H9 (cell line): Measurements from ENCODE around the gene RGS5. TPM values are rescaled to one million over a fixed set of nuclear protein-coding genes. Genes with fewer than 3 reads are reported as not detected.

Source experiments
- DNase-seq: peaks from one replicate; pipeline ENCODE4 v3.0.0-alpha.2; 2017
- H2AFZ ChIP-seq: one replicate; pipeline ENCODE4 v1.6.1; 2013; ENCODE audit warnings: mild to moderate bottlenecking, low read length, control low read depth, moderate library complexity
- H2AK5ac ChIP-seq: 2 replicates; pipeline ENCODE4 v1.6.1; 2013; ENCODE audit warnings: low read length, control low read depth, mixed read lengths; ENCODE audit not compliant: insufficient read length
- H2BK120ac ChIP-seq: one replicate; pipeline ENCODE4 v1.6.1; 2013; ENCODE audit warnings: low read depth, mild to moderate bottlenecking, low read length, control low read depth, inconsistent platforms; ENCODE audit not compliant: poor library complexity, severe bottlenecking
- H2BK12ac ChIP-seq: 2 replicates; pipeline ENCODE4 v1.6.1; 2013; ENCODE audit warnings: low read length, control low read depth, mixed read lengths, low read depth; ENCODE audit not compliant: insufficient read length
- H2BK15ac ChIP-seq: 2 replicates; pipeline ENCODE4 v1.6.1; 2013; ENCODE audit warnings: low read depth, low read length, control low read depth
- H2BK20ac ChIP-seq: one replicate; pipeline ENCODE4 v1.6.1; 2013; ENCODE audit warnings: low read depth, mild to moderate bottlenecking, low read length, control low read depth, inconsistent platforms; ENCODE audit not compliant: poor library complexity, severe bottlenecking
- H2BK5ac ChIP-seq: 2 replicates; pipeline ENCODE4 v1.6.1; 2013; ENCODE audit warnings: low read length, control low read depth, mixed read lengths; ENCODE audit not compliant: insufficient read length
- H3K14ac ChIP-seq: 2 replicates; pipeline ENCODE4 v1.6.1; 2013; ENCODE audit warnings: low read length, control low read depth; ENCODE audit not compliant: insufficient read depth
- H3K18ac ChIP-seq: 2 replicates; pipeline ENCODE4 v1.6.1; 2013; ENCODE audit warnings: low read depth, mild to moderate bottlenecking, mixed read lengths, low read length, control low read depth; ENCODE audit not compliant: insufficient read length
- H3K23ac ChIP-seq: 2 replicates; pipeline ENCODE4 v1.6.1; 2013; ENCODE audit warnings: low read length, control low read depth, mixed read lengths, low read depth; ENCODE audit not compliant: insufficient read length
- H3K23me2 ChIP-seq: 2 replicates; pipeline ENCODE4 v1.6.1; 2013; ENCODE audit warnings: low read depth, mild to moderate bottlenecking, mixed read lengths, low read length, control low read depth; ENCODE audit not compliant: insufficient read length, poor library complexity, severe bottlenecking
- H3K27ac ChIP-seq: 2 replicates; pipeline ENCODE4 v1.5.1; 2013; ENCODE audit warnings: low read length, control low read depth, mixed read lengths, low read depth; ENCODE audit not compliant: insufficient read length
- H3K27me3 ChIP-seq: 2 replicates; pipeline ENCODE4 v1.6.1; 2013; ENCODE audit warnings: low read length, control low read depth, inconsistent platforms; ENCODE audit not compliant: insufficient read depth
- H3K4ac ChIP-seq: 2 replicates; pipeline ENCODE4 v1.6.1; 2013; ENCODE audit warnings: low read depth, mild to moderate bottlenecking, control low read depth, inconsistent platforms, low read length, moderate library complexity
- H3K4me1 ChIP-seq: 2 replicates; pipeline ENCODE4 v1.6.1; 2013; ENCODE audit warnings: low read length, control low read depth, inconsistent platforms; ENCODE audit not compliant: insufficient read depth
- H3K4me2 ChIP-seq: 2 replicates; pipeline ENCODE4 v1.6.1; 2013; ENCODE audit warnings: low read length, control low read depth, mixed read lengths; ENCODE audit not compliant: insufficient read length, insufficient read depth
- H3K56ac ChIP-seq: 2 replicates; pipeline ENCODE4 v1.6.1; 2013; ENCODE audit warnings: low read depth, mild to moderate bottlenecking, mixed read lengths, low read length, control low read depth; ENCODE audit not compliant: insufficient read length
- H3K79me1 ChIP-seq: 2 replicates; pipeline ENCODE4 v1.6.1; 2013; ENCODE audit warnings: low read depth, mild to moderate bottlenecking, moderate library complexity, low read length, control low read depth, inconsistent platforms; ENCODE audit not compliant: insufficient read depth, poor library complexity, severe bottlenecking
- H3K79me2 ChIP-seq: 2 replicates; pipeline ENCODE4 v1.6.1; 2013; ENCODE audit warnings: low read length, control low read depth, inconsistent platforms; ENCODE audit not compliant: insufficient read depth
- H3K9ac ChIP-seq: 2 replicates; pipeline ENCODE4 v1.6.1; 2013; ENCODE audit warnings: low read length, control low read depth, mixed read lengths; ENCODE audit not compliant: insufficient read length; ENCODE audit errors: extremely low read depth
- H3K9me3 ChIP-seq: one replicate; pipeline ENCODE4 v1.6.1; 2013; ENCODE audit warnings: low read depth, low read length, inconsistent platforms; ENCODE audit not compliant: control insufficient read depth
- H3T11ph ChIP-seq: one replicate; pipeline ENCODE4 v1.6.1; 2013; ENCODE audit warnings: mild to moderate bottlenecking, low read length, control low read depth, inconsistent platforms
- H4K20me1 ChIP-seq: one replicate; pipeline ENCODE4 v1.6.1; 2013; ENCODE audit not compliant: control insufficient read depth, insufficient read length, insufficient read depth
- H4K5ac ChIP-seq: 2 replicates; pipeline ENCODE4 v1.6.1; 2013; ENCODE audit warnings: low read depth, mild to moderate bottlenecking, mixed read lengths, low read length, control low read depth; ENCODE audit not compliant: insufficient read length
- H4K8ac ChIP-seq: replicated peaks from 2 replicates; pipeline ENCODE4 v1.6.1; 2013; ENCODE audit warnings: low read length, control low read depth, mixed read lengths, low read depth; ENCODE audit not compliant: insufficient read length
- H4K91ac ChIP-seq: 2 replicates; pipeline ENCODE4 v1.6.1; 2013; ENCODE audit warnings: low read depth, mild to moderate bottlenecking, moderate library complexity, mixed read lengths, low read length, control low read depth; ENCODE audit not compliant: insufficient read length
- H3K27ac Mint-ChIP-seq, 3 experiments: 2 replicates in 2 of 3; 3 replicates in 1 of 3; pipeline ENCODE4 v1.8.0; 2020 to 2021; ENCODE audit warnings: mixed read lengths in 3 of 3, mild to moderate bottlenecking in 1 of 3, moderate library complexity in 1 of 3
- H3K27me3 Mint-ChIP-seq: 2 replicates; pipeline ENCODE4 v1.8.0; 2021; ENCODE audit warnings: low read depth, mild to moderate bottlenecking, moderate library complexity, mixed read lengths
- H3K36me3 Mint-ChIP-seq, 3 experiments: 2 replicates in 2 of 3; 3 replicates in 1 of 3; pipeline ENCODE4 v1.8.0; 2020 to 2021; ENCODE audit warnings: low read depth in 3 of 3, mixed read lengths in 3 of 3; ENCODE audit not compliant: insufficient read depth in 1 of 3
- H3K4me1 Mint-ChIP-seq, 2 experiments: 2 replicates each; pipeline ENCODE4 v1.8.0; 2020; ENCODE audit warnings: mixed read lengths in 2 of 2
- H3K4me3 Mint-ChIP-seq, 2 experiments: 2 replicates in 1 of 2; 3 replicates in 1 of 2; pipeline ENCODE4 v1.8.0; 2020 to 2021; ENCODE audit warnings: mild to moderate bottlenecking in 2 of 2, mixed read lengths in 2 of 2, moderate library complexity in 1 of 2
- H3K9me3 Mint-ChIP-seq, 2 experiments: 2 replicates in 1 of 2; 3 replicates in 1 of 2; pipeline ENCODE4 v1.8.0; 2020; ENCODE audit warnings: mild to moderate bottlenecking in 2 of 2, mixed read lengths in 2 of 2, moderate library complexity in 1 of 2
- WGBS: extraction: QIAGEN DNeasy Blood & Tissue Kit; methylation state at CpG from one replicate; pipeline ENCODE4 v1.1.7; 2013; ENCODE audit warnings: missing lambda C conversion rate, low lambda C conversion rate, mixed read lengths; ENCODE audit not compliant: insufficient read length; ENCODE audit errors: extremely low coverage; 5-methylcytosine and 5-hydroxymethylcytosine counted together
- total RNA-seq: library from RNA; stranded (reverse); gene quantifications from 2 replicates; pipeline ENCODE4 v1.2.1, GENCODE V29; 2021
- TF ChIP-seq, protein P1 (sequence below): fragments of 200-600 bp; sonication (generic); conservative IDR thresholded peaks from 3 replicates; pipeline ENCODE4 v1.8.0; 2021; ENCODE audit warnings: antibody characterized with exemption, mild to moderate bottlenecking

The RGS5 gene
- total RNA-seq, 1 experiment from 2014 or later: 30.1 TPM

- Histone ChIP-seq H3K27me3 (no peaks in the 10 kb centered on the region), H2BK5ac (no peak overlapping the region), H3K4me1 (no peaks in the 10 kb centered on the region; the same call in 1 of the 2 replicates), H4K5ac (no peak overlapping the region), H3K14ac (no peak overlapping the region), H2AK5ac (no peak overlapping the region), H2BK12ac (no peak overlapping the region), H3K23ac (no peak overlapping the region), H3K9me3 (no peaks in the 10 kb centered on the region), H3K79me1 (no peaks in the 10 kb centered on the region), H4K20me1 (no peaks in the 10 kb centered on the region), H2AFZ (no peak overlapping the region), H2BK120ac (no peak overlapping the region), H3K56ac (no peak overlapping the region), H3K23me2 (no peaks in the 10 kb centered on the region), H3K9ac (no peak overlapping the region), H2BK20ac (no peak overlapping the region), H4K91ac (no peak overlapping the region), H3K27ac (no peak overlapping the region), H3K4me2 (no peak overlapping the region), H4K8ac (no peak overlapping the region), H3K79me2 (no peaks in the 10 kb centered on the region), H3K18ac (no peak overlapping the region), H3T11ph (no peak overlapping the region), H3K4ac (no peak overlapping the region), H2BK15ac (no peak overlapping the region)
- H3K27me3 Mint-ChIP-seq: no peaks in the 10 kb centered on the region; the same call in 1 of the 2 replicates
- peaks cover 17 to 19% of the 10 kb centered on the region in 2 experiments for H3K4me1 Mint-ChIP-seq
- H3K36me3 Mint-ChIP-seq: peaks cover 14 to 22% (median 21%) of the 10 kb centered on the region in 3 experiments
- H3K4me3 Mint-ChIP-seq: no peak overlapping the region
- no CpG with 5 or more reads among the region's 6 CpGs for WGBS
- H3K9me3 Mint-ChIP-seq: peaks cover 12 to 17% of the 10 kb centered on the region in 2 experiments
- H3K27ac Mint-ChIP-seq: no peak overlapping the region
- TF ChIP-seq, protein P1, sequence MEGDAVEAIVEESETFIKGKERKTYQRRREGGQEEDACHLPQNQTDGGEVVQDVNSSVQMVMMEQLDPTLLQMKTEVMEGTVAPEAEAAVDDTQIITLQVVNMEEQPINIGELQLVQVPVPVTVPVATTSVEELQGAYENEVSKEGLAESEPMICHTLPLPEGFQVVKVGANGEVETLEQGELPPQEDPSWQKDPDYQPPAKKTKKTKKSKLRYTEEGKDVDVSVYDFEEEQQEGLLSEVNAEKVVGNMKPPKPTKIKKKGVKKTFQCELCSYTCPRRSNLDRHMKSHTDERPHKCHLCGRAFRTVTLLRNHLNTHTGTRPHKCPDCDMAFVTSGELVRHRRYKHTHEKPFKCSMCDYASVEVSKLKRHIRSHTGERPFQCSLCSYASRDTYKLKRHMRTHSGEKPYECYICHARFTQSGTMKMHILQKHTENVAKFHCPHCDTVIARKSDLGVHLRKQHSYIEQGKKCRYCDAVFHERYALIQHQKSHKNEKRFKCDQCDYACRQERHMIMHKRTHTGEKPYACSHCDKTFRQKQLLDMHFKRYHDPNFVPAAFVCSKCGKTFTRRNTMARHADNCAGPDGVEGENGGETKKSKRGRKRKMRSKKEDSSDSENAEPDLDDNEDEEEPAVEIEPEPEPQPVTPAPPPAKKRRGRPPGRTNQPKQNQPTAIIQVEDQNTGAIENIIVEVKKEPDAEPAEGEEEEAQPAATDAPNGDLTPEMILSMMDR: no peak
- DNase-seq: no peak
These were observed 40.3 kb downstream of the RGS5 start for GRCh38 chr1:163162381-163162914.
